Psoas muscle (tissue), 8 donors: ENCODE data around the gene MBP. TPM values are rescaled to one million over a fixed set of nuclear protein-coding genes. Genes with fewer than 3 reads are reported as not detected.

ENCODE experiments used
- ATAC-seq, 4 donors: fragments of 200-7000 bp; cut with Tn5 transposase; one replicate each; pipeline ENCODE4 v1.9.1; 2020; ENCODE audit warnings: moderate library complexity in 3 of 4, mild to moderate bottlenecking in 2 of 4
- DNase-seq, 2 donors: peaks; one replicate each; pipeline ENCODE4 v3.0.0-alpha.2; 2020
- H3K27ac ChIP-seq: fragments of 200-600 bp; one replicate; pipeline ENCODE4 v1.8.0; 2022
- H3K27me3 ChIP-seq, 3 donors: fragments of 200-600 bp in 1 of 3; one replicate each; pipeline versions ENCODE4 v1.6.1 to v1.8.0; 2013 to 2022; ENCODE audit warnings: low read length in 2 of 3, mild to moderate bottlenecking in 2 of 3, moderate library complexity in 1 of 3; ENCODE audit not compliant: insufficient read depth in 3 of 3
- H3K36me3 ChIP-seq, 2 donors: fragments of 200-600 bp in 1 of 2; one replicate each; pipeline versions ENCODE4 v1.6.1 to v1.8.0; 2013 to 2022; ENCODE audit warnings: low read depth in 1 of 2, mild to moderate bottlenecking in 1 of 2, moderate library complexity in 1 of 2; ENCODE audit not compliant: insufficient read depth in 1 of 2
- H3K4me1 ChIP-seq: fragments of 200-600 bp; one replicate; pipeline ENCODE4 v1.8.0; 2022
- H3K4me3 ChIP-seq: fragments of 200-600 bp; one replicate; pipeline ENCODE4 v1.8.0; 2022; ENCODE audit warnings: mild to moderate bottlenecking
- H3K9me3 ChIP-seq: fragments of 200-600 bp; one replicate; pipeline ENCODE4 v1.8.0; 2022
- CTCF ChIP-seq: fragments of 200-600 bp; IDR thresholded peaks from one replicate; pipeline ENCODE4 v1.8.0; 2022; ENCODE audit warnings: antibody characterized with exemption
- WGBS, 3 donors: extraction: QIAGEN DNeasy Blood & Tissue Kit; methylation state at CpG; one replicate each; pipeline versions ENCODE4 v1.1.6 to v1.1.7; 2013; 5-methylcytosine and 5-hydroxymethylcytosine counted together
- intact Hi-C, 2 donors: fragments of 100-400 bp; cut with DNase I; formaldehyde crosslinking; loops; one replicate each; pipeline versions ENCODE4 v1.11.0 to v1.14.2; 2022
- polyA plus RNA-seq, 3 donors: library from polyadenylated mRNA; stranded (reverse); fragments of 200-250 nt; gene quantifications; one replicate each; pipeline ENCODE4 v1.2.3, GENCODE V29; 2013
- total RNA-seq, 4 donors: library from RNA; stranded (reverse); fragmentation: NEBNext Ultra II Directional in 2 of 4; extraction: Animal tissue kit (Norgen Biotek cat#: 25700) in 2 of 4; gene quantifications; one replicate each; pipeline versions ENCODE4 v1.2.1 to v1.2.4, GENCODE V29; 2021 to 2023
- donor health status: healthy with polysubstance abuse.
- donor health status: DM: no; HTN: no; CAD: no; lungs with moderate emphysema.
- donor health status: Bipolar disorder and iron deficiency.
- donor health status: healthy.
- donor health status: DM: yes; HTN: yes; CAD: no.
- donor health status: DM: no; HTN: no; CAD: no.
- donor health status: DM: no; HTN: no; CAD: no.
- donor health status: DM: yes; HTN: yes; CAD: no.

MBP gene
- total and polyA plus RNA-seq, 7 donors, result 16.4 to 88.2 (median 51.6) TPM

- 72 to 74% (median 72%) methylated on average over 13 of the region's 13 CpGs for WGBS, 3 donors
- intact Hi-C loops, result no loop called here
- DNase-seq, result peak; percentile 64 to 79
- peak overlapping the region; percentile 84 for H3K27ac ChIP-seq
- no peak overlapping the region for H3K4me3 ChIP-seq
- no peaks in the 10 kb centered on the region for H3K27me3 ChIP-seq
- TF ChIP-seq CTCF, result no peak
- peaks cover 42% of the 10 kb centered on the region for H3K4me1 ChIP-seq
- H3K36me3 ChIP-seq, result peaks cover 0 to 23% of the 10 kb centered on the region in 2 donors
- peak; percentile 25 to 34 (median 34) for ATAC-seq
- no peaks in the 10 kb centered on the region for H3K9me3 ChIP-seq
Observed at GRCh38 chr18:77065221-77065981, 67.2 kb downstream of the MBP start.

- H3K36me3 ChIP-seq, result peaks cover 0 to 23% of the 10 kb centered on the region in 2 donors
- peak overlapping the region; percentile 74 for H3K27ac ChIP-seq
- ATAC-seq (no peak), DNase-seq (no peak)
- H3K9me3 ChIP-seq, result no peaks in the 10 kb centered on the region
- H3K27me3 ChIP-seq, result no peaks in the 10 kb centered on the region
- no peak overlapping the region for H3K4me3 ChIP-seq
- peaks cover 42% of the 10 kb centered on the region for H3K4me1 ChIP-seq
- WGBS, 3 donors, result 68 to 86% (median 70%) methylated on average over 7 of the region's 7 CpGs
- TF ChIP-seq CTCF, result no peak
- intact Hi-C loops, result loop anchor here in 1 of 2 donors (5.0 kb wide), 2 partner anchors 131 to 149 kb away; no protein-coding TSS in a partner anchor
Observed at GRCh38 chr18:77063260-77063659, 69.3 kb downstream of the MBP start.

- H3K4me1 ChIP-seq, result peaks cover 38% of the 10 kb centered on the region
- WGBS, 3 donors, result 39 to 55% (median 42%) methylated on average over 12 of the region's 12 CpGs
- no peaks in the 10 kb centered on the region for H3K27me3 ChIP-seq
- DNase-seq, result no peak
- no peaks in the 10 kb centered on the region for H3K9me3 ChIP-seq
- peak; percentile 8 to 42 (median 19) for ATAC-seq
- peak overlapping the region; percentile 74 for H3K27ac ChIP-seq
- intact Hi-C loops, result loop anchor here in 1 of 2 donors (5.0 kb wide), 2 partner anchors 130 to 150 kb away; no protein-coding TSS in a partner anchor
- no peak for TF ChIP-seq CTCF
- H3K36me3 ChIP-seq, result peaks cover 0 to 23% of the 10 kb centered on the region in 2 donors
- H3K4me3 ChIP-seq, result no peak overlapping the region
Observed at GRCh38 chr18:77062518-77063003, 70.0 kb downstream of the MBP start.

GRCh38 chr18:77061946-77062517 is 70.6 kb downstream of the MBP start:
- ATAC-seq, result peak; percentile 36 to 57 (median 56)
- DNase-seq, result no peak
- H3K27ac ChIP-seq, result peak overlapping the region; percentile 74
- peaks cover 37% of the 10 kb centered on the region for H3K4me1 ChIP-seq
- intact Hi-C loops, result loop anchor here in 1 of 2 donors (2.0 to 5.0 kb wide), 3 partner anchors 63 to 150 kb away; no protein-coding TSS in a partner anchor
- TF ChIP-seq CTCF, result no peak
- H3K36me3 ChIP-seq, result peaks cover 0 to 23% of the 10 kb centered on the region in 2 donors
- WGBS, 3 donors, result 68 to 83% (median 73%) methylated on average over 15 of the region's 15 CpGs
- H3K9me3 ChIP-seq, result no peaks in the 10 kb centered on the region
- H3K27me3 ChIP-seq, result no peaks in the 10 kb centered on the region
- no peak overlapping the region for H3K4me3 ChIP-seq
